Urinary bladder (tissue), 4 donors: Measurements from ENCODE around the gene PVR. TPM values are rescaled to one million over a fixed set of nuclear protein-coding genes. Genes with fewer than 3 reads are reported as not detected.

Experiments used
- DNase-seq: peaks from one replicate; pipeline ENCODE4 v3.0.0-alpha.2; 2015; ENCODE audit errors: extremely low spot score
- H3K27ac ChIP-seq: one replicate; pipeline ENCODE4 v1.5.1; 2013; ENCODE audit warnings: low read depth, mild to moderate bottlenecking, moderate library complexity
- H3K36me3 ChIP-seq: one replicate; pipeline ENCODE4 v1.6.1; 2013; ENCODE audit warnings: mild to moderate bottlenecking, moderate library complexity; ENCODE audit not compliant: insufficient read depth
- H3K4me1 ChIP-seq: one replicate; pipeline ENCODE4 v1.6.1; 2013; ENCODE audit warnings: mild to moderate bottlenecking, moderate library complexity; ENCODE audit not compliant: insufficient read depth
- H3K4me3 ChIP-seq: one replicate; pipeline ENCODE4 v1.5.1; 2013; ENCODE audit warnings: low read depth, low read length
- WGBS: extraction: QIAGEN DNeasy Blood & Tissue Kit; methylation state at CpG from one replicate; pipeline ENCODE4 v1.1.7; 2013; 5-methylcytosine and 5-hydroxymethylcytosine counted together
- polyA plus RNA-seq: library from polyadenylated mRNA; stranded (reverse); fragments of 200-250 nt; gene quantifications from one replicate; pipeline ENCODE4 v1.2.3, GENCODE V29; 2013
- total RNA-seq: library from RNA; depleted of rRNA; stranded (reverse); fragments of >200 nt; gene quantifications from one replicate; pipeline ENCODE4 v1.2.3, GENCODE V29; 2014
- donor health status: healthy with polysubstance abuse.
- donor health status: healthy.

The PVR gene
- total and polyA plus RNA-seq, 2 donors, result 19.3 to 21.3 TPM

DNA sequence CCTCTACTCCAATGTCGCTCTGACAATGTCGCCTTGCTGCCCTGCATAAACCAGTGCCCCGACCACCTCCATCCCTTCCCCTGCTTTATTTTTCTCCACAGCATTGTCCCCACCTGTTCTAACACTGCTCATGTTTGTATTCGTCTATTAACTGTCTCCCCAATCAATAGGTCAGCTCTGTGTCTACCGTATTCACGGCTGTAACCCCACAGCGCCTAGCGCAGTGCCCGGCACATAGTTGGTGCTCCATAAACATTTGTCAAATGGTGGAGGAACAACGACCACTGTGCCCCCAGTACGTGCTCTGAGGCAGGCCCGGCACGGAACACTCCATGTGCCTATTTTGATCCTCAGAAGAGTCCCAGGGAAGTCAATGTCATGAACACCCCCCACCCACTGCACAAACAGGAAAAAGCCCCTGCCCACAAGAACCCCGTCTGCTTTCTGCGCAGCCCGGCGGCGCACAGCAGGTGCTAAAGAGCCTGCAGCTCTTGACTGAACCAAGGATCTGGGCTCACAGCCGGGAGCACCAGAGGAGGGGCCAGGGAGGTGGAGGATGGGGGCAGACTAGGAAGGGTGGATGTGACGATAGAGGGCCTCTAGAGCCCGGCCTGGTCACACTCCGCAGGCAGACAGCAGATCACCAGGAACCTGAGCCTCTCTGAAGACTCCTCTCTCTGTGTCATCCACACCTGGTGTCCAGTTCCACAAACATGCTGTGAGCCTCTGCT lies 53.4 kb downstream of the PVR start:
- H3K27ac ChIP-seq, result no peak overlapping the region
- DNase-seq, result no peak
- WGBS, result 59% methylated on average over 22 of the region's 22 CpGs
- H3K4me1 ChIP-seq, result no peaks in the 10 kb centered on the region
- H3K36me3 ChIP-seq, result no peaks in the 10 kb centered on the region
- no peak overlapping the region for H3K4me3 ChIP-seq

DNA sequence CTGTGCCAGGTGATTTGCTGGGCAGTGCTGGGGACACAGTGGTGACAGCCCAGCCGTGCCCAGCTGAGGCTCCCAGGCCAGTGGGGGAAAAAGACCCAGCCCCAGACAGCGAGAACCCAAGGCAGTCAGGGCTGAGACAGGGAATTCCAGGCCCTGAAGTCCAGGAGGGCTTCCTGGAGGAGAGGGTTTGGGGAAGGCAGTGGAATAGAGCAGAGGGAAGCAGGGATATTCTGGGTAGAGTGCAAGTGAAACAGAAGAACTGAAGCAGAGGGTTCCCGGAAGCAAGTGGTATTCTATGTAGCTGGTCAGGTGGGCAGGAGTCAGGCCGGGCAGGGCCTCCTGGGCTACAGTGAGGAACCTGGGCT lies 53.9 kb downstream of the PVR start:
- H3K36me3 ChIP-seq, result no peaks in the 10 kb centered on the region
- no peak overlapping the region for H3K27ac ChIP-seq
- H3K4me3 ChIP-seq, result no peak overlapping the region
- DNase-seq, result no peak
- WGBS, result 80% methylated on average over 4 of the region's 4 CpGs
- H3K4me1 ChIP-seq, result no peaks in the 10 kb centered on the region

DNA sequence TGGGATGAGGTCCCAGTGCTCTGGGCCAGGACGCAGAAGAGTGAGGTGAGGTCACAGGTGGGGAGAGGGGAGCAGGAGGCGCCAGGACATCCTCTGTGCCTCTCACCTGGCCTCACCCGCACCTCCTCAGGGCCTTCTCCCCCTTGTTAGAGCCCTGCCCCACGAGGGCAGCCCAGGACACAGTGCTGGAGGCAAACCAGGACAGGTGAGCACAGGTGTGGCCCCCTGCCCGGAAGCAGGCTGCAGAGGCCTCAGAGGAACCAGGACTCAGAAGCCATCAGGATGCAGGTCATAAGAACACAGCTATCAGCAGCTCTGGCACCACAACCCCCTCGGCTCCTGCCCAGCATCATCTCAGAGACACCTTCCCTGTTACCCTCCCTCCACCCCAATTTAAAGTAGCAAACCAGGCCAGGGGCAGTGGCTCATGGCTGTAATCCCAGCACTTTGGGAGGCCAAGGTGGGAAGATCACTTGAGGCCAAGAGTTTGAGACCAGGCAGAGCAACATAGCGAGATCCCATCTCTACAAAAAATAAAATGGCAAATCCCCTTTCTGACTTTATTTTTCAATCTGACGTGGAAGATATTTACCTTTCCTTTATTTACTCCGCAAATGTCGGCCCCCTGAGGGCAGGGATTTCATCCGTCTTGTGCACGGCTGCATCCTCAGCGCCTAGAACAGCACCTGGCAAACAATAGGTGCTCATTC lies 54.9 kb downstream of the PVR start, which contains the start of gene CEACAM16:
Gene CEACAM16 (plus strand): TSS at position 660 of the 710 bp plus-strand sequence. CDS start 2,306 bp downstream, outside the sequence.
- Histone ChIP-seq H3K4me3 (no peak within 1 kb of the TSS), H3K36me3 (no peaks in the 10 kb centered on the region), H3K27ac (no peak within 1 kb of the TSS), H3K4me1 (no peaks in the 10 kb centered on the region)
- WGBS, result 80% methylated on average over 13 of the region's 13 CpGs
- no peak for DNase-seq

DNA sequence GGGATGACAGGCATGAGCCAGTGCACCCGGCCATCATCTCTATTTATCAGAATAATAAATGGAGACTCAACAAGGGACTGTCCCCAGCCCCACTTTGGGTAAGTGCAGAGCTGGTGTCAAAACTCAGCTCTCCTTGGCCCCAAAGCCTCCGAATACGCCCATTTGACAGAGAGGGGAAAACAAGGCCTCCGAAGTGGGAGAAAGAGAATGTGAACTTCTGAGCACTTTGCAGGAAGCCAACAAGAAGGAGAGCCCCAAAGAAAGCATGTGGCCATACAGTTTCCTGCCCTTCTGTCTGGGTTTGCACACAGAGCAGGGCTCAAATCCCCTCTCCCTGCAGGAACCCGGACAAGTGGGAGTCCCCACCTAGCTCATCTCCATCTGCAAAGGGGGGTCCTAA lies 56.8 kb downstream of the PVR start:
- WGBS, result 86% methylated on average over 5 of the region's 5 CpGs
- DNase-seq, result no peak
- H3K36me3 ChIP-seq, result no peaks in the 10 kb centered on the region
- H3K4me1 ChIP-seq, result no peaks in the 10 kb centered on the region
- H3K27ac ChIP-seq, result no peak overlapping the region
- no peak overlapping the region for H3K4me3 ChIP-seq

DNA sequence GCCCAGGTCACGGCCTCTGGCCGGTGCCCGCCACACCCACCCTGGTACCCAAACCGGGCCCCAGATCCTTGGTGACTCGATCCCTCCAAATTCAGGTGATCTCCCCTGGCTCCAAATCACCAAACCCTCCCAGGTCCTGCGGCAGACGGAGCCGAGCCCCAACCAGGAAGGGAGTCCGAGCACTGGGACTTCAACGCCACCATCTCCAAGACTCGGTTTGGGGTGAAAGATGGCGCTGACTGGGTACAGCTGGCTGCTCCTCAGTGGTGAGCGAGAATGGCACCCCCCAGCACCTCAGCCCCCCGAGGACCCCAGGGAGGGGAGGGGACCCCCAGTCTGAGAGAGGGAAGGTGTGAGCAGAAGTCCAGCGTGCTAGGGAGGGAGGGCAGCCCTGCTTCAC lies 57.5 kb downstream of the PVR start:
- 84% methylated on average over 15 of the region's 15 CpGs for WGBS
- H3K27ac ChIP-seq, result no peak overlapping the region
- H3K36me3 ChIP-seq, result no peaks in the 10 kb centered on the region
- no peak for DNase-seq
- H3K4me3 ChIP-seq, result no peak overlapping the region
- no peaks in the 10 kb centered on the region for H3K4me1 ChIP-seq

DNA sequence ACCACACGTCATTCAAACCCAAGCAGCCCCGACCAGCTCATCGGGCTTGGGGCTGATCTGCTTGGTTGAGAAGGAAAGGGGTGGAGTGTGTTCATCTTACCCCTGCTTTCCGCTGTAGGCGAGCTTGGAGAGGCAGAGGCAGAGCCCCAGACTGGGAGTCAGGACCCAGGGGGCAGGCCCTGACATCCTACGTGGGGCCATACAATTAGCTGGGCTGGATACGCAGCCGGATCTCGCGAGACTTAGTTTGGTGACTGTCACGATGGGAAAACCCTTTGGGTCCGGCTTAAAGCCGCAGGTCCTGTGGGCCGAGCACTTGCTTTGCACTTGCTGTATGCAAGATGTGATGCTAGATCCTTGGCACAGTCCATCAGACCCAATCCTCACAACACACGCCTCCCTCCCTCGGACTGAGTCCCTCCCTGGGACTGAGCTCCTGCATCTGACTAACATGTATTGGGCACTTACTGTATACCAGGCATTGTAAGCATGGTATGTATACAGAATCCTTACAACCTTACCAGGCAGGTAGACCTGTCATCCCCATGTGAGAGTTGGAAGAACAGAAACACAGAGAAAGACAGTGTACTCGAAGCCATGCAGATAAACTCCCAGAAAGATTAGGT lies 59.0 kb downstream of the PVR start:
- H3K4me1 ChIP-seq, result no peaks in the 10 kb centered on the region
- no peak for DNase-seq
- no peaks in the 10 kb centered on the region for H3K36me3 ChIP-seq
- WGBS, result 79% methylated on average over 17 of the region's 17 CpGs
- H3K4me3 ChIP-seq, result no peak overlapping the region
- no peak overlapping the region for H3K27ac ChIP-seq

DNA sequence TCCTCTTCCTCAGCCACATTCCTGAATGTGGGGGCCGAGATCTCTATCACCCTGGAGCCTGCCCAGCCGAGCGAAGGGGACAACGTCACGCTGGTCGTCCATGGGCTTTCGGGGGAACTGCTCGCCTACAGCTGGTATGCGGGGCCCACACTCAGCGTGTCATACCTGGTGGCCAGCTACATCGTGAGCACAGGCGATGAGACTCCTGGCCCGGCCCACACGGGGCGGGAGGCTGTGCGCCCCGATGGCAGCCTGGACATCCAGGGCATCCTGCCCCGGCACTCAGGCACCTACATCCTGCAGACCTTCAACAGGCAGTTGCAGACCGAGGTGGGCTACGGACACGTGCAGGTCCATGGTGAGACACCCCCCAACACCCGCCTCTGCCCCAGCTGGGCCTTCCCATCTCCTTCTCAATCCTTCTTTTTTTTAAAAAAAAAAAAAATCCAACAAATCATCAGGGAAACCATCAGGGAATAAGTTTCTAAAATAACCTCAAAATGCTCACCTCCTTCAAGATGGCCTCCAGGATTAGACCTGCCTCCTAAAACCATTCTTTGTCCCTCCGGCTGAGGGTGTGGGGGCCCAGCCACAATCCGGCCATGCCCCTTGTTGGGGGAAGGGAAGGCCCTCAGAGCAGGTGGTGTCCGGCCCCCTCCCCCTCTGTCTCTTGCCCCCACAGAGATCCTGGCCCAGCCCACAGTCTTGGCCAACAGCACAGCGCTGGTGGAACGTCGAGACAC lies 59.8 kb downstream of the PVR start:
- Histone ChIP-seq H3K27ac (no peak overlapping the region), H3K4me1 (no peaks in the 10 kb centered on the region), H3K4me3 (no peak overlapping the region), H3K36me3 (no peaks in the 10 kb centered on the region)
- DNase-seq, result no peak
- WGBS, result 83% methylated on average over 28 of the region's 28 CpGs

DNA sequence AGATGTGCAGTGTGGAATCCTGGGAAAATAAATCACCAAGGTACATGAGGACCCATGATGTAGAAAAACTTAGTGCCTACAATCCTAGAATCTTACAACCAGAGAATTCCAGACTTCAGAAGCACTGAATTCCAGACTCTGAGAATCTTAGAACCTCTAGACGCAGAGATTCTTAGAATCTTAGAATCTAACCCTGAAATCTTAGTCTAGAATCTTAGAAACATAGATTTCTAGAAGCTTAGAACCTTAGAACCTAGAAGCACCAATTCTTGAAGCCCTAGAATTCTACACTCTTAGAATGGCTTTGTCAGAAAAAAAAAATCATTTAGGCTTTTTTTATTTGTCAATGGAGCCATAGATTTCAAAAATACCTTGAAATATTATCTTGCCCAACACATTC lies 61.3 kb downstream of the PVR start:
- Histone ChIP-seq H3K4me3 (no peak overlapping the region), H3K27ac (no peak overlapping the region), H3K36me3 (no peaks in the 10 kb centered on the region), H3K4me1 (no peaks in the 10 kb centered on the region)
- 79% methylated on average over 1 of the region's 1 CpG for WGBS
- no peak for DNase-seq

DNA sequence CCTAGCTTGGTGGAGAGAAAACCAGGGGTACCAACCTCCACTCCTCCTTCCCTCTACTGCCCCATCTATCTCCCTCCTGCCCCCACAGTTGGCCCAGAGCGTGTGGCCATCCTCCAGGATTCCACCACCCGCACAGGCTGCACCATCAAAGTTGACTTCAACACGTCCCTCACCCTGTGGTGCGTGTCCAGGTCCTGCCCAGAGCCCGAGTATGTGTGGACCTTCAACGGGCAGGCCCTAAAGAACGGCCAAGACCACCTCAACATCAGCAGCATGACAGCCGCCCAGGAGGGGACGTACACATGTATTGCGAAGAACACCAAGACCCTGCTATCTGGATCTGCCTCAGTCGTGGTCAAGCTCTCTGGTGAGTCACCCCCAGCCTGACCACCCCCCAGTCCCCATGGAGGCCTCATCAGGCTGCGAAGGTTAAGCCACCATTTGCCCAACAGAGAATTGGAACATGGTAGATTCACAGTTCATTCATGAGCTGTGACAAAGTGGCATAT lies 61.8 kb downstream of the PVR start:
- no peak overlapping the region for H3K4me3 ChIP-seq
- no peaks in the 10 kb centered on the region for H3K4me1 ChIP-seq
- no peaks in the 10 kb centered on the region for H3K36me3 ChIP-seq
- H3K27ac ChIP-seq, result no peak overlapping the region
- DNase-seq, result no peak
- 90% methylated on average over 12 of the region's 12 CpGs for WGBS

DNA sequence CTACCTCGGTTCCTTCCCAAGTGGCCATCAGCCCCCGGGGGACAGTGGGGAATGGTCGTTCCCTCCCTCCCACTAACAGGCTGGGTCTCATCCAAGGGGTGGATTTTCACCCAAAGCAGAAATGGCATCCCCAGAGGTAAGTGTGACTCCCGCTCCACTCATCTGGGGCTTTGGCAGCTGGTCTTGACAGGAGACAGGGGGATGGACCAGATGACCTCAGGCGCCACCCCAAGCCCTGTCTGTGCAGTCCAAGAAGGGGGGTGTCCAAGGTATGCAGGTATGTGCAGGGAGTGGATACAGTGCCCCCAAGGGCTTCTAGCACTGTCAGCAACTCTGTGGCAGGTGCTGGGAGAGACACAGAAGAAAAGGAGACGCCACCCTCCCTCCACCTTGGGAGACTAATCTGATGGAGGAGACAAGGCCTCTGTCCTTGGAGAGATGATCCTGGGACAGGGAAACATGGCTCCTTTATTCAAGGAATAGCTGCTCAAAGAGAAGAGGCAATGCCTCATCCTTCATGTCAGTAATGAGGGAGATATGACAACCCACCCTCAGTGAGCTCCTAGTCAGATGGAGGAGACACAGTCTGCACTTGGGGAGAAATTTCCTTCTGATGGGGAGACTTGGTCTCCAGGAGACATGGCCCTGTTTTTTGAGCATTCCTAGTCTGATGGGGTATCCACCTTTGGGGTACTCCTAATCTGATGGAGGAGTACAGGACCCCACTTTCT lies 63.0 kb downstream of the PVR start:
- H3K27ac ChIP-seq, result no peak overlapping the region
- H3K36me3 ChIP-seq, result no peaks in the 10 kb centered on the region

DNA sequence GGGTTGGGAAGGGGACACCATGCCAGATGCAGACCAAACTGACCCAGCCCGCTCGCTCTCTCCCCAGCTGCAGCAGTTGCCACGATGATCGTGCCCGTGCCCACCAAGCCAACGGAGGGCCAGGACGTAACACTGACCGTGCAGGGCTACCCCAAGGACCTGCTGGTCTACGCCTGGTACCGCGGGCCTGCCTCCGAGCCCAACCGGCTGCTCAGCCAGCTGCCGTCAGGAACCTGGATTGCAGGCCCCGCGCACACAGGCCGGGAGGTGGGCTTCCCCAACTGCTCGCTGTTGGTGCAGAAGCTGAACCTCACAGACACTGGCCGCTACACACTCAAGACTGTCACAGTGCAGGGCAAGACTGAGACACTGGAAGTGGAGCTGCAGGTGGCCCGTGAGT lies 64.1 kb downstream of the PVR start:
- Histone ChIP-seq H3K4me1 (no peaks in the 10 kb centered on the region), H3K27ac (no peak overlapping the region), H3K36me3 (no peaks in the 10 kb centered on the region), H3K4me3 (no peak overlapping the region)
- no peak for DNase-seq
- WGBS, result 90% methylated on average over 20 of the region's 20 CpGs

More for the DNA sequence above, 63.0 kb downstream of the PVR start:
- no peak for DNase-seq
- Histone ChIP-seq H3K4me3 (no peak overlapping the region), H3K4me1 (no peaks in the 10 kb centered on the region)
- WGBS, result 86% methylated on average over 6 of the region's 6 CpGs

DNA sequence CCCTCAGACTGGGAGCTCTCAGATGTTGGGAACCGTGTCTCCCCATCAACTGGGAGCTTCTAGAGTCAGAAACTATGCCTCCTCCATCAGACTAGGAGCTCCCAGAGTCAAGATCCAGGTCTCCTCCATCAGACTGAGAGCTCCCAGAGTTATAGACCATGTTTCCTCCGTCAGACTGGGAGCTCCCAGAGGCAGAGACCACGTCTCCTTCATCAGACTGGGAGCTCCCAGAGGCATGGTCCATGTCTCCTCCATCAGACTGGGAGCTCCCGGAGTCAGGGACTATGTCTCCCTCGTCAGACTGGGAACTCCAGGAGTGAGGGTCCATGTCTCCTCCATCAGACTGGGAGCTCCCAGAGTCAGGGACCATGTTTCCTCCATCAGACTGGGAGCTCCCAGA lies 65.2 kb downstream of the PVR start:
- WGBS, result 70% methylated on average over 5 of the region's 5 CpGs
- Histone ChIP-seq H3K36me3 (no peaks in the 10 kb centered on the region), H3K4me1 (no peaks in the 10 kb centered on the region), H3K27ac (no peak overlapping the region), H3K4me3 (no peak overlapping the region)
- no peak for DNase-seq
